ENCODE measurements around the gene ELMO1. TPM values are rescaled to one million over a fixed set of nuclear protein-coding genes. Genes with fewer than 3 reads are reported as not detected.

The ELMO1 gene
- total and polyA plus RNA-seq, 2 experiments from 2014 or later, result 6.5 to 24.9 TPM

DNA sequence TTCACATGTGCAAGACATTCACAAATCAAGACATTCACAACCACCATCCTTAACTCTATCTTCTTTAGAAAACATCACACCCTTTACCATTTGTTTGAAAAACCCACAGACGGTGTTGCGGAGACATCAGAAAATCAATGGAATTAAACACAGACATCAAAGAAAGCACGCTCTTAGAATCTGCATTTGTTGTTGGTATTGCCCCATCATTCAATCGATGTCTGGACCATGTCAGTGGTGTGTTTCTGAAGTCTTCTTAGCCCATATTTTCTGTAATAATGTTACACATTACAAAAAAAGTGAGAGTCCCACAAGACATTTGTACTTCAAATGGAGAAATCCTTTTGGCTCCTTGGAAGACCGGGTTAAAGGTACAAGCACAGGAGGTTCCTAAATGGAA is 550.5 kb downstream of the ELMO1 start:
- DNase-seq (ENCODE audit: low spot score), result no peak
- Mint-ChIP-seq H3K4me1 (no peaks in the 10 kb centered on the region), H3K36me3 (ENCODE audit: low read depth) (no peaks in the 10 kb centered on the region), H3K27me3 (ENCODE audit: insufficient read depth, low read depth, poor library complexity) (no peaks in the 10 kb centered on the region), H3K9me3 (no peaks in the 10 kb centered on the region), H3K4me3 (no peak overlapping the region), H3K27ac (no peak overlapping the region; the same call in 1 of the 2 replicates)
- H3K27me3 ChIP-seq (ENCODE audit: insufficient read depth), result no peaks in the 10 kb centered on the region
- no peaks in the 10 kb centered on the region for H3K79me2 ChIP-seq (replicated peaks; ENCODE audit: insufficient read depth)
- H3K27ac ChIP-seq (ENCODE audit: low read depth), result no peak overlapping the region
- H3F3A ChIP-seq (replicated peaks; ENCODE audit: low read depth), result no peaks in the 10 kb centered on the region
- ATAC-seq, result no peak
- H3K9me2 ChIP-seq (ENCODE audit: insufficient read depth), result peaks cover 10% of the 10 kb centered on the region
- H3K4me2 ChIP-seq, result no peak overlapping the region
- TF ChIP-seq, protein P1, sequence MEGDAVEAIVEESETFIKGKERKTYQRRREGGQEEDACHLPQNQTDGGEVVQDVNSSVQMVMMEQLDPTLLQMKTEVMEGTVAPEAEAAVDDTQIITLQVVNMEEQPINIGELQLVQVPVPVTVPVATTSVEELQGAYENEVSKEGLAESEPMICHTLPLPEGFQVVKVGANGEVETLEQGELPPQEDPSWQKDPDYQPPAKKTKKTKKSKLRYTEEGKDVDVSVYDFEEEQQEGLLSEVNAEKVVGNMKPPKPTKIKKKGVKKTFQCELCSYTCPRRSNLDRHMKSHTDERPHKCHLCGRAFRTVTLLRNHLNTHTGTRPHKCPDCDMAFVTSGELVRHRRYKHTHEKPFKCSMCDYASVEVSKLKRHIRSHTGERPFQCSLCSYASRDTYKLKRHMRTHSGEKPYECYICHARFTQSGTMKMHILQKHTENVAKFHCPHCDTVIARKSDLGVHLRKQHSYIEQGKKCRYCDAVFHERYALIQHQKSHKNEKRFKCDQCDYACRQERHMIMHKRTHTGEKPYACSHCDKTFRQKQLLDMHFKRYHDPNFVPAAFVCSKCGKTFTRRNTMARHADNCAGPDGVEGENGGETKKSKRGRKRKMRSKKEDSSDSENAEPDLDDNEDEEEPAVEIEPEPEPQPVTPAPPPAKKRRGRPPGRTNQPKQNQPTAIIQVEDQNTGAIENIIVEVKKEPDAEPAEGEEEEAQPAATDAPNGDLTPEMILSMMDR (conservative IDR thresholded peaks at IDR 0.05; ENCODE audit: low read depth in 2 of 2), result no peak
- no peak for TF ChIP-seq CREB1 (CRISPR knock-in tag; IDR thresholded peaks at IDR 0.05; ENCODE audit: low read depth)
- TF ChIP-seq, protein P2, sequence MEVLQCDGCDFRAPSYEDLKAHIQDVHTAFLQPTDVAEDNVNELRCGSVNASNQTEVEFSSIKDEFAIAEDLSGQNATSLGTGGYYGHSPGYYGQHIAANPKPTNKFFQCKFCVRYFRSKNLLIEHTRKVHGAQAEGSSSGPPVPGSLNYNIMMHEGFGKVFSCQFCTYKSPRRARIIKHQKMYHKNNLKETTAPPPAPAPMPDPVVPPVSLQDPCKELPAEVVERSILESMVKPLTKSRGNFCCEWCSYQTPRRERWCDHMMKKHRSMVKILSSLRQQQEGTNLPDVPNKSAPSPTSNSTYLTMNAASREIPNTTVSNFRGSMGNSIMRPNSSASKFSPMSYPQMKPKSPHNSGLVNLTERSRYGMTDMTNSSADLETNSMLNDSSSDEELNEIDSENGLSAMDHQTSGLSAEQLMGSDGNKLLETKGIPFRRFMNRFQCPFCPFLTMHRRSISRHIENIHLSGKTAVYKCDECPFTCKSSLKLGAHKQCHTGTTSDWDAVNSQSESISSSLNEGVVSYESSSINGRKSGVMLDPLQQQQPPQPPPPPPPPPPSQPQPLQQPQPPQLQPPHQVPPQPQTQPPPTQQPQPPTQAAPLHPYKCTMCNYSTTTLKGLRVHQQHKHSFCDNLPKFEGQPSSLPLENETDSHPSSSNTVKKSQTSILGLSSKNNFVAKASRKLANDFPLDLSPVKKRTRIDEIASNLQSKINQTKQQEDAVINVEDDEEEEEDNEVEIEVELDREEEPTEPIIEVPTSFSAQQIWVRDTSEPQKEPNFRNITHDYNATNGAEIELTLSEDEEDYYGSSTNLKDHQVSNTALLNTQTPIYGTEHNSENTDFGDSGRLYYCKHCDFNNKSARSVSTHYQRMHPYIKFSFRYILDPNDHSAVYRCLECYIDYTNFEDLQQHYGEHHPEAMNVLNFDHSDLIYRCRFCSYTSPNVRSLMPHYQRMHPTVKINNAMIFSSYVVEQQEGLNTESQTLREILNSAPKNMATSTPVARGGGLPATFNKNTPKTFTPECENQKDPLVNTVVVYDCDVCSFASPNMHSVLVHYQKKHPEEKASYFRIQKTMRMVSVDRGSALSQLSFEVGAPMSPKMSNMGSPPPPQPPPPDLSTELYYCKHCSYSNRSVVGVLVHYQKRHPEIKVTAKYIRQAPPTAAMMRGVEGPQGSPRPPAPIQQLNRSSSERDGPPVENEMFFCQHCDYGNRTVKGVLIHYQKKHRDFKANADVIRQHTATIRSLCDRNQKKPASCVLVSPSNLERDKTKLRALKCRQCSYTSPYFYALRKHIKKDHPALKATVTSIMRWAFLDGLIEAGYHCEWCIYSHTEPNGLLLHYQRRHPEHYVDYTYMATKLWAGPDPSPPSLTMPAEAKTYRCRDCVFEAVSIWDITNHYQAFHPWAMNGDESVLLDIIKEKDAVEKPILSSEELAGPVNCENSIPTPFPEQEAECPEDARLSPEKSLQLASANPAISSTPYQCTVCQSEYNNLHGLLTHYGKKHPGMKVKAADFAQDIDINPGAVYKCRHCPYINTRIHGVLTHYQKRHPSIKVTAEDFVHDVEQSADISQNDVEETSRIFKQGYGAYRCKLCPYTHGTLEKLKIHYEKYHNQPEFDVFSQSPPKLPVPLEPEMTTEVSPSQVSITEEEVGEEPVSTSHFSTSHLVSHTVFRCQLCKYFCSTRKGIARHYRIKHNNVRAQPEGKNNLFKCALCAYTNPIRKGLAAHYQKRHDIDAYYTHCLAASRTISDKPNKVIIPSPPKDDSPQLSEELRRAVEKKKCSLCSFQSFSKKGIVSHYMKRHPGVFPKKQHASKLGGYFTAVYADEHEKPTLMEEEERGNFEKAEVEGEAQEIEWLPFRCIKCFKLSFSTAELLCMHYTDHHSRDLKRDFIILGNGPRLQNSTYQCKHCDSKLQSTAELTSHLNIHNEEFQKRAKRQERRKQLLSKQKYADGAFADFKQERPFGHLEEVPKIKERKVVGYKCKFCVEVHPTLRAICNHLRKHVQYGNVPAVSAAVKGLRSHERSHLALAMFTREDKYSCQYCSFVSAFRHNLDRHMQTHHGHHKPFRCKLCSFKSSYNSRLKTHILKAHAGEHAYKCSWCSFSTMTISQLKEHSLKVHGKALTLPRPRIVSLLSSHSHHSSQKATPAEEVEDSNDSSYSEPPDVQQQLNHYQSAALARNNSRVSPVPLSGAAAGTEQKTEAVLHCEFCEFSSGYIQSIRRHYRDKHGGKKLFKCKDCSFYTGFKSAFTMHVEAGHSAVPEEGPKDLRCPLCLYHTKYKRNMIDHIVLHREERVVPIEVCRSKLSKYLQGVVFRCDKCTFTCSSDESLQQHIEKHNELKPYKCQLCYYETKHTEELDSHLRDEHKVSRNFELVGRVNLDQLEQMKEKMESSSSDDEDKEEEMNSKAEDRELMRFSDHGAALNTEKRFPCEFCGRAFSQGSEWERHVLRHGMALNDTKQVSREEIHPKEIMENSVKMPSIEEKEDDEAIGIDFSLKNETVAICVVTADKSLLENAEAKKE (CRISPR knock-in tag; IDR thresholded peaks at IDR 0.05), result no peak
- TF ChIP-seq ZNF331 (CRISPR knock-in tag; IDR thresholded peaks at IDR 0.05; ENCODE audit: low read depth), result no peak
- no peak for TF ChIP-seq POLR2AphosphoS5 (IDR thresholded peaks at IDR 0.05; ENCODE audit: low read depth)
- TF ChIP-seq, protein P3, sequence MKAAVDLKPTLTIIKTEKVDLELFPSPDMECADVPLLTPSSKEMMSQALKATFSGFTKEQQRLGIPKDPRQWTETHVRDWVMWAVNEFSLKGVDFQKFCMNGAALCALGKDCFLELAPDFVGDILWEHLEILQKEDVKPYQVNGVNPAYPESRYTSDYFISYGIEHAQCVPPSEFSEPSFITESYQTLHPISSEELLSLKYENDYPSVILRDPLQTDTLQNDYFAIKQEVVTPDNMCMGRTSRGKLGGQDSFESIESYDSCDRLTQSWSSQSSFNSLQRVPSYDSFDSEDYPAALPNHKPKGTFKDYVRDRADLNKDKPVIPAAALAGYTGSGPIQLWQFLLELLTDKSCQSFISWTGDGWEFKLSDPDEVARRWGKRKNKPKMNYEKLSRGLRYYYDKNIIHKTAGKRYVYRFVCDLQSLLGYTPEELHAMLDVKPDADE (IDR thresholded peaks at IDR 0.05), result no peak
- TF ChIP-seq, protein P4, sequence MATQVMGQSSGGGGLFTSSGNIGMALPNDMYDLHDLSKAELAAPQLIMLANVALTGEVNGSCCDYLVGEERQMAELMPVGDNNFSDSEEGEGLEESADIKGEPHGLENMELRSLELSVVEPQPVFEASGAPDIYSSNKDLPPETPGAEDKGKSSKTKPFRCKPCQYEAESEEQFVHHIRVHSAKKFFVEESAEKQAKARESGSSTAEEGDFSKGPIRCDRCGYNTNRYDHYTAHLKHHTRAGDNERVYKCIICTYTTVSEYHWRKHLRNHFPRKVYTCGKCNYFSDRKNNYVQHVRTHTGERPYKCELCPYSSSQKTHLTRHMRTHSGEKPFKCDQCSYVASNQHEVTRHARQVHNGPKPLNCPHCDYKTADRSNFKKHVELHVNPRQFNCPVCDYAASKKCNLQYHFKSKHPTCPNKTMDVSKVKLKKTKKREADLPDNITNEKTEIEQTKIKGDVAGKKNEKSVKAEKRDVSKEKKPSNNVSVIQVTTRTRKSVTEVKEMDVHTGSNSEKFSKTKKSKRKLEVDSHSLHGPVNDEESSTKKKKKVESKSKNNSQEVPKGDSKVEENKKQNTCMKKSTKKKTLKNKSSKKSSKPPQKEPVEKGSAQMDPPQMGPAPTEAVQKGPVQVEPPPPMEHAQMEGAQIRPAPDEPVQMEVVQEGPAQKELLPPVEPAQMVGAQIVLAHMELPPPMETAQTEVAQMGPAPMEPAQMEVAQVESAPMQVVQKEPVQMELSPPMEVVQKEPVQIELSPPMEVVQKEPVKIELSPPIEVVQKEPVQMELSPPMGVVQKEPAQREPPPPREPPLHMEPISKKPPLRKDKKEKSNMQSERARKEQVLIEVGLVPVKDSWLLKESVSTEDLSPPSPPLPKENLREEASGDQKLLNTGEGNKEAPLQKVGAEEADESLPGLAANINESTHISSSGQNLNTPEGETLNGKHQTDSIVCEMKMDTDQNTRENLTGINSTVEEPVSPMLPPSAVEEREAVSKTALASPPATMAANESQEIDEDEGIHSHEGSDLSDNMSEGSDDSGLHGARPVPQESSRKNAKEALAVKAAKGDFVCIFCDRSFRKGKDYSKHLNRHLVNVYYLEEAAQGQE (IDR thresholded peaks at IDR 0.05; ENCODE audit: unreplicated experiment), result no peak
- no peak for TF ChIP-seq EZH2phosphoT487 (IDR thresholded peaks at IDR 0.05; ENCODE audit: unreplicated experiment)
- no peaks in the 10 kb centered on the region for H3K4me1 ChIP-seq (ENCODE audit: insufficient read depth)
- no peaks in the 10 kb centered on the region for H3K36me3 ChIP-seq (ENCODE audit: insufficient read depth)
- H3K4me3 ChIP-seq, result no peak overlapping the region
- no peaks in the 10 kb centered on the region for H4K20me1 ChIP-seq (replicated peaks; ENCODE audit: insufficient read depth)
- no peak overlapping the region for H2AFZ ChIP-seq

Measured in GM23338 (cell line).